Lower lobe of right lung (tissue), 2 donors: ENCODE measurements around the gene ABHD3. TPM values are rescaled to one million over a fixed set of nuclear protein-coding genes. Genes with fewer than 3 reads are reported as not detected.
"Not testable (repeated sequence)": the region's sequence is repeated elsewhere in the genome, so short reads cannot be mapped to it uniquely, and the experiment has no call there.

ENCODE experiments used
- ATAC-seq, 2 donors: fragments of 200-7000 bp; cut with Tn5 transposase; one replicate each; pipeline ENCODE4 v1.9.1; 2020 to 2022; ENCODE audit warnings: mild to moderate bottlenecking in 2 of 2, moderate library complexity in 2 of 2
- DNase-seq: peaks from one replicate; pipeline ENCODE4 v3.0.0-alpha.2; 2020
- H3K27ac ChIP-seq: fragments of 200-600 bp; one replicate; pipeline ENCODE4 v1.8.0; 2022
- H3K27me3 ChIP-seq: fragments of 200-600 bp; one replicate; pipeline ENCODE4 v1.8.0; 2022; ENCODE audit warnings: low read depth
- H3K36me3 ChIP-seq: fragments of 200-600 bp; one replicate; pipeline ENCODE4 v1.8.0; 2022; ENCODE audit warnings: mild to moderate bottlenecking
- H3K4me1 ChIP-seq: fragments of 200-600 bp; one replicate; pipeline ENCODE4 v1.8.0; 2022
- H3K4me3 ChIP-seq: fragments of 200-600 bp; one replicate; pipeline ENCODE4 v1.8.0; 2022; ENCODE audit warnings: mild to moderate bottlenecking
- H3K9me3 ChIP-seq: fragments of 200-600 bp; one replicate; pipeline ENCODE4 v1.8.0; 2022
- CTCF ChIP-seq: fragments of 200-600 bp; IDR thresholded peaks from one replicate; pipeline ENCODE4 v1.8.0; 2022; ENCODE audit warnings: antibody characterized with exemption, mild to moderate bottlenecking
- intact Hi-C: fragments of 100-400 bp; cut with DNase I; formaldehyde crosslinking; loops from one replicate; pipeline ENCODE4 v1.11.0; 2022
- total RNA-seq: library from RNA; stranded (reverse); fragmentation: NEBNext Ultra II Directional; extraction: Animal tissue kit (Norgen Biotek cat#: 25700); gene quantifications from one replicate; pipeline ENCODE4 v1.2.1, GENCODE V29; 2021
- donor health status: DM: no; HTN: yes; CAD: no; lungs with severe emphysema.

The ABHD3 gene
- total RNA-seq, 1 donor from 2014 or later, result 32.0 TPM

GRCh38 chr18:21684731-21685130 is 19.8 kb downstream of the ABHD3 start:
- Histone ChIP-seq H3K4me1 (peaks cover 33% of the 10 kb centered on the region), H3K9me3 (peaks cover 6% of the 10 kb centered on the region), H3K36me3 (no peaks in the 10 kb centered on the region), H3K27ac (no peak overlapping the region), H3K4me3 (no peak overlapping the region), H3K27me3 (no peaks in the 10 kb centered on the region)
- DNase-seq (no peak), ATAC-seq (no peak)
- TF ChIP-seq CTCF, result no peak
- intact Hi-C loops, result no loop called here

GRCh38 chr18:21682371-21683051 is 22.1 kb downstream of the ABHD3 start:
- Histone ChIP-seq H3K4me3 (peak overlapping the region; percentile 53), H3K27ac (peak overlapping the region; percentile 80), H3K4me1 (peaks cover 33% of the 10 kb centered on the region), H3K9me3 (no peaks in the 10 kb centered on the region), H3K36me3 (no peaks in the 10 kb centered on the region), H3K27me3 (no peaks in the 10 kb centered on the region)
- TF ChIP-seq CTCF, result no peak
- ATAC-seq (peak; percentile 84 to 87), DNase-seq (no peak)
- intact Hi-C loops, result no loop called here

GRCh38 chr18:21680161-21680560 is 24.4 kb downstream of the ABHD3 start:
- Histone ChIP-seq H3K4me3 (no peak overlapping the region), H3K9me3 (no peaks in the 10 kb centered on the region), H3K27ac (no peak overlapping the region), H3K4me1 (peaks cover 16% of the 10 kb centered on the region), H3K27me3 (no peaks in the 10 kb centered on the region), H3K36me3 (no peaks in the 10 kb centered on the region)
- intact Hi-C loops, result no loop called here
- no peak for DNase-seq
- ATAC-seq, result no peak
- TF ChIP-seq CTCF, result no peak

GRCh38 chr18:21678859-21679258 is 25.7 kb downstream of the ABHD3 start:
- ATAC-seq, result no peak
- DNase-seq, result no peak
- Histone ChIP-seq H3K27me3 (no peaks in the 10 kb centered on the region), H3K36me3 (no peaks in the 10 kb centered on the region), H3K4me3 (no peak overlapping the region), H3K9me3 (no peaks in the 10 kb centered on the region), H3K27ac (no peak overlapping the region), H3K4me1 (peaks cover 16% of the 10 kb centered on the region)
- no peak for TF ChIP-seq CTCF
- intact Hi-C loops, result no loop called here

GRCh38 chr18:21675354-21675753 is 29.2 kb downstream of the ABHD3 start:
- H3K27me3 ChIP-seq, intact Hi-C loops, ATAC-seq, H3K4me3 ChIP-seq, DNase-seq, H3K27ac ChIP-seq, H3K9me3 ChIP-seq, H3K4me1 ChIP-seq: not testable (repeated sequence)
- H3K36me3 ChIP-seq, result peaks cover 12% of the 10 kb centered on the region

GRCh38 chr18:21672521-21673267 is 31.9 kb downstream of the ABHD3 start:
- H3K36me3 ChIP-seq, result peaks cover 12% of the 10 kb centered on the region
- no peak for TF ChIP-seq CTCF
- no peaks in the 10 kb centered on the region for H3K4me1 ChIP-seq
- DNase-seq, result no peak
- no peaks in the 10 kb centered on the region for H3K9me3 ChIP-seq
- H3K27ac ChIP-seq, result no peak overlapping the region
- no peak for ATAC-seq
- H3K4me3 ChIP-seq, result no peak overlapping the region
- no peaks in the 10 kb centered on the region for H3K27me3 ChIP-seq
- intact Hi-C loops, result no loop called here
